Adipose tissue (tissue), 3 donors: Measurements from ENCODE around the gene MTHFD1L. TPM values are rescaled to one million over a fixed set of nuclear protein-coding genes. Genes with fewer than 3 reads are reported as not detected.
"Not testable (repeated sequence)": the region's sequence is repeated elsewhere in the genome, so short reads cannot be mapped to it uniquely, and the experiment has no call there.

ENCODE experiments used
- H3K27ac ChIP-seq: one replicate; pipeline ENCODE4 v1.5.1; 2013; ENCODE audit warnings: low read depth, low read length
- WGBS, 3 donors: extraction: QIAGEN DNeasy Blood & Tissue Kit; methylation state at CpG; one replicate each; pipeline ENCODE4 v1.1.7; 2013; 5-methylcytosine and 5-hydroxymethylcytosine counted together
- polyA plus RNA-seq, 3 donors: library from polyadenylated mRNA; stranded (reverse); fragments of 200-250 nt; gene quantifications; one replicate each; pipeline ENCODE4 v1.2.3, GENCODE V29; 2013
- donor health status: healthy with polysubstance abuse.
- donor health status: Bipolar disorder and iron deficiency.
- donor health status: healthy.

MTHFD1L gene
- polyA plus RNA-seq, 3 donors: 3.9 to 11.3 (median 4.4) TPM

DNA sequence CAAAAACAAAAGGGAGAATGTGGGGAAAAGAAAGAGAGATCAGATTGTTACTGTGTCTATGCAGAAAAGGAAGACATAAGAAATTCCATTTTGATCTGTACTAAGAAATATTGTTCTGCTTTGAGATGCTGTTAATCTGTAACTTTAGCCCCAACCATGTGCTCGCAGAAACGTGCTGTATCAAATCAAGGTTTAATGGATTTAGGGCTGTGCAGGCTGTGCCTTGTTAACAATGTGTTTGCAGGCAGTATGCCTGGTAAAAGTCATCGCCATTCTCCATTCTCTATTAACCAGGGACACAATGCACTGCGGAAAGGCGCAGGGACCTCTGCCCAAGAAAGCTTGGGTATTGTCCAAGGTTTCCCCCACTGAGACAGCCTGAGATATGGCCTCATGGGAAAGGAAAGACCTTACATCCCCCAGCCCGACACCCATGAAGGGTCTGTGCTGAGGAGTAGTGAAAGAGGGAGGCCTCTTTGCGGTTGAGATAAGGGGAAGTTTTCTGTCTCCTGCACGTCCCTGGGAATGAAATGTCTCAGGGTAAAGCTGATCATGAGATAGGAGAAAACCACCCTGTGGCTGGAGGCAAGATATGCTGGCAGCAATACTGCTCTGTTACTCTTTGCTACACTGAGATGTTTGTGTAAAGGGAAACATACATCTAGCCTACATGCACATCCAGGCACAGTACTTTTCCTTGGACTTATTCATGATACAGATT lies 3.9 kb upstream of the MTHFD1L start:
- not testable (repeated sequence) for H3K27ac ChIP-seq
- WGBS, 3 donors: 45 to 64% (median 57%) methylated on average over 8 of the region's 8 CpGs

DNA sequence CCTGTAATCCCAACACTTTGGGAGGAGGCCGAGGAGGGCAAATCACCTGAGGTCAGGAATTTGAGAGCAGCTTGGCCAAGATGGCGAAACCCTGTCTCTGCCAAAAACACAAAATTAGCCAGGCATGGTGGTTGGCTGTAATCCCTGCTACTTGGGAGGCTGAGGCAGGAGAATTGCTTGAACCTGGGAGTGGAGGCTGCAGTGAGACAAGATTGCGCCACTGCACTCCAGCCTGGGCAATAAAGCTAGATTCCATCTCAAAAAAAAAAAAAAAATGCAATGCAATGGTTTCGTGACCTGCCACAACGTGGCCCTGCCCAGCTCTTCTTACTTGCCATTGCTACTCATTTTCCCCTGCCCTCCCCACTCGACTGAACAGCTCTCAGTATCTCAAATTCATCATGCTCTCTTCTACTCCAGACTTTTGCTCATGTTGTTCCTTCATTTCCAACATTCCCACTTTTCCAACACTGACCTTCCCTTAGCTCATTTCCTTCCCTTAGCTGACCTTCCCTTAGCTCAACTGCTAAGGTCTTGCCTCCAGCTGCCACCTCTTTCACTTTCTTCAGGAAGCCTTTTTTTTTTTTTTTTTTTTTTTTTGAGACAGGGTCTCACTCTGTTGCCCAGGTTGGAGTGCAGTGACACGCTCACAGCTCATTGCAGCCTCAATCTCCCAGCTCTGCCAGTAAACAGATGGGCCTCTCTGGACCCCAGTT lies 2.1 kb upstream of the MTHFD1L start:
- H3K27ac ChIP-seq: no peak overlapping the region
- WGBS, 3 donors: 88 to 91% (median 89%) methylated on average over 7 of the region's 7 CpGs

DNA sequence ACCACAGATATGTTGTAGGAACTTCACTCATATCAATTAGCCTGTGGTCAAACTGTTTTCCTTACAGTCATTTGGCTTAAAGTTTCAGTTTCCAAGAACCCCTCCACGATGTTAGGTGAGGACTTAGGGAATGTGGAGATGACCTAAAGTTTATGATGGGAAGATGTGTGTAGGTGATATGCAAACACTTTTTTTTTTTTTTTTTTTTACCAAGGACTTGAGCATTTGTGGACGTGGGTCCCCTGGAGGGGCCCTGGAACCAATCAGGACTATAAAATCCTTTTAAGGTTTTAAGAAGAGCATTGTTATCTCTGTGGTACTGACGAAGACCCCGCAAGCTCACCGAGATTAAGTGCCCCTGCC lies 478 bp upstream of the MTHFD1L start:
- 13 to 26% (median 20%) methylated on average over 5 of the region's 5 CpGs for WGBS, 3 donors
- H3K27ac ChIP-seq: no peak overlapping the region

DNA sequence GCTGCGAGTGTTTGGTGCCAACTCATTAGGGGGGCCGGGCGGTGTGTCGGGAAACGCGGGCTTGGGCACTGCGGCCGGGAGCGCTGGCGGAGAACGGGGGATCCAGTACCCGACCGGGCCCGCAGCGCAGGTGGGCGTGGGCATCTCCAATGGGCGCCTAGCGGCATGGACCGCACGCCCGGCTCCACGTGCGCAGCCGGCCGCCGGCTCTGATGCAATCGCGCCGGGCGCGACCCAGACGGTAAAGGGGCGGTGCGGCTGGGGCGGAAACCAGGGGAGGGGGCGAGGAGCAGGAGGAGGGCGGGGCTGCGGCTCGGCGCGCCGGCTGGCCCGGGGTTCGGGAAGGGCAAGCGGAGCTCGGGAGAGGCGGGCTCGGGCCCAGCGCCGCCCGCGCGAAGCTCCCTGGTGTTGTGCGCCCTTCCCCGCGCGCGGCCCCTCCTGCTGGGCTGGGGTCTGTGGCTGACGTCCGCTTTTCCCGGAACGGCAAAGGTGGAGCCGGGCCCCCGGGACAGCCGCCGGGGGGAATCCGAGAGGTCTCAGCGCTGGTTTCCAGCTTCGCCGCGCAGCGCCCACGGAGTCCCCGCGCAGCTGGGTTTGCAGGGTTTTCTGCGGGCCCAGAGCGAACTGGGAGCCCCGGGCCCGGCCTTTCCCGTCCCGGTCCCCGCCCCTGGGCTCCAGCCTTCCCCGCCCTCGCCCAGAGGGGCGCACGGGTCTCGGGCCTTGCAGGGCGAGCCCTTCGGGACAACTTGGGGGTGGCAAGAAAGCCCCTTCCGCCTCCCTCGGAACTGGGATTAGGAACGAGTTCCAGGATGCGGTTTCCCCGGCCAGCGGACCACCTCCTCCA lies 867 bp downstream of the MTHFD1L start:
- peak overlapping the region; percentile 7 for H3K27ac ChIP-seq
- WGBS, 3 donors: 1 to 2% (median 1%) methylated on average over 71 to 95 of the region's 95 CpGs

DNA sequence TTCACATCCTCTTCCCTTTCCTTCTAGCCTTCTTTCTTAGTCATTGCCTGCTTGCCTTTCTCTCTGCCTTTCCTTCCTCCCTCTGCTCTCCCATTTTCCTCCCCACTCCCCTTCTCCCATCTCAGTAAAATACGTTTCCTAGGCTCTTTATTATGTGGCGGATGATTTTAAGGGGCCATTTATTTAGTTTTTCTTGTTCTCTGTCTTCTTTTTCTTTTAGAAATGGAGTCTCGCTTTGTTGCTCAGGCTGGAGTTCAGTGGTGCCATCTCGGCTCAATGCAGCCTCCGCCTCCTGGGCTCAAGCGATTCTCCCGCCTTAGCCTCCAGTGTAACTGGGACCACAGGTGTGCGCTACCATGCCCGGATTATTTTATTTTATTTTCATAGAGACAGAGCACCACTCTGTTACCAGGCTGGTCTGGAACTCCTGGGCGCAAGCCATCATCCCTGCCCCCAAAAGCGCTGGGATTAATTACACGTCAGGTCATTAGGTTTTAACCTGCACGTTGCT lies 1.5 kb downstream of the MTHFD1L start:
- WGBS, 3 donors: 62 to 80% (median 62%) methylated on average over 13 of the region's 13 CpGs
- H3K27ac ChIP-seq: peak overlapping the region; percentile 7

DNA sequence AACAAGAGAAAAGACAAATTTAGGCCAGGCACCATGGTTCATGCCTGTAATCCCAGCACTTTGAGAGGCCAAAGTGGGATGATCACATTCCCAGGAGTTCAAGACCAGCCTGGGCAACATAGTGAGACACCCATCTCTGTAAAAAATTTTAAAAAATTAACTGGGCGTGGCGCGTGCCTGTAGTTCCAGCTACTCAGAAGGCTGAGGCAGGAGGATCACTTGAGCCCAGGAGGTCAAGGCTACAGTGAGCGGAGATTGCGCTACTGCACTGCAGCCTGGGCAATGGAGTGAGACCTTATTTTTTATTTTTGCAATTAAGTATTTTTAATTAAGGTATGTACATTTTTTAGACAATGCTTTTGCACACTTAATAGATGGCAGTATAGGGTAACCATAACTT lies 3.3 kb downstream of the MTHFD1L start:
- no peak overlapping the region for H3K27ac ChIP-seq
- 88 to 97% (median 97%) methylated on average over 5 of the region's 5 CpGs for WGBS, 3 donors

DNA sequence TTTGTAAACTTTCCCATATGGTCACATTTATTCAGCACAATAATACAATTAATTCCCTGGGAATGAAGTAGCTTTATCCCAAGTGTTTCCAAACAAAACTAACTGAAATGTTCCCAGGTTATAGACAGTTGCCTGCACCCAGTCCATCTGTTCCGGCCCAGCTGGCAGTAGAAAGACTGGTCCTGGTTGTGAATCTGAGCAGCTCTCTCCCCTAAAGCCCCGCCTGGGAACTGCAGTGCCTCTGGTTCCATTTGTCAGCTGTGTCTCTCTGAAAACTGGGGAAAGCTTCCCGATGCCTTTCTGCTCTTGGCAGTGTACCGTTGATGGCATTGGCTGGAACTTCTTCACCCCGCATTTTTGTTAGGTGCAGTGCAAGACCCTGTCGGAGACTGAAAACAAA lies 8.7 kb downstream of the MTHFD1L start:
- H3K27ac ChIP-seq: no peak overlapping the region
- WGBS, 3 donors: 93 to 95% (median 93%) methylated on average over 6 of the region's 6 CpGs

DNA sequence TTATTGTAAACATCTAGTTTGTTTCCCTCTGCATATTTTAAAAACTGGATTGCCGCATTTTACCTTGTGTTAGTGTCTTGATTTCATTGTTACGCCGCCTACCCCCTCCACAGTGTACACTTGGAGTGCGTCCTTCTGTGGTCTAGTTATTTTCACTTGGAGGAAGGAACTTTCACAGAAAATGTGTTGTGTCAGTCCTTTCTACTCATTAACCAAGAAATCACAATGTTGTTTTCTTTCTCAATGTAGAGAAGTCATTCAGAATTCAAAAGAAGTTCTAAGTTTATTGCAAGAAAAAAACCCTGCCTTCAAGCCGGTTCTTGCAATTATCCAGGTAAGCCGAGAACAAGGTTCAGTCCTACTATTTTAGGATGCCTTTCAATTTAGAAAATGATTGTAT lies 10.3 kb downstream of the MTHFD1L start:
- no peak overlapping the region for H3K27ac ChIP-seq
- 75 to 91% (median 77%) methylated on average over 6 of the region's 6 CpGs for WGBS, 3 donors

DNA sequence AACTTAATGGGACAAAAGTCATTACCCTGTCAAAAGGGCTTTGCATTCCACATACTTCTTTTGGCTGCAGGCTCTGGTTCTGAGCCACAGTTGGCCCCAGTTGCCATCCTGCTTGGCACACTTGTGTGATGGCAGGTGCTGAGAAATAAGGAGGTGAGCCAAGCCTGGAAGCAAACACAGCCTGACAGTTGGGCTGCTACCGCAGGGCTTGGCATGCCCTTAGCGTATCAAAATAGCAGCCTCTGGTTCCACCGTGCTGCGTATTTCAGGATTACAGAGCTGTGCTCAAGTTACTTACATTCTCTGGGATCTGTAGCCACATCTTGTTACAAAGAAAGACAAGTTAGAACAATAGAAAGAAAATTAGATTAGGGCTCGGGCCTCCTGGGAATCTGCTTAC lies 11.1 kb downstream of the MTHFD1L start:
- no peak overlapping the region for H3K27ac ChIP-seq

DNA sequence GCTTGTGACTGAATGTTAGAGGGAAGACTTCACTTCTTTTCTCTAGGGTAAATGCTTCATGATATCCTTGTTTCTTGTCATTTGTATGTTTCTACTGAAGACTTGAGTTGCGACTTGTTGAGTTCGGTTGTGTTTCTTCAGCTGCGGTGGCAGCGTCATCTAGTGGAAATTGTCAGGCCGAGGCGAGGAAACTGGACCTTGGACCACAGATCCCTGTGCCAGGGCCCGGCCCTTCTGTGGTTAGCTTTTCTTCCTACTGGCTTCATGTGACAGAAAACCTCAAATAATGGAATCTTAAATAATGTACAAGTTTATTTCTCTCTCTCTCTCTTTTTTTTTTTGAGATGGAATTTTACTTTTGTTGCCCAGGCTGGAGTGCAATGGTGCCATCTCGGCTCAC lies 12.4 kb downstream of the MTHFD1L start:
- no peak overlapping the region for H3K27ac ChIP-seq
- WGBS, 3 donors: 51 to 97% (median 90%) methylated on average over 8 of the region's 8 CpGs

More for the DNA sequence above, 11.1 kb downstream of the MTHFD1L start:
- WGBS, 3 donors: 17 to 70% (median 68%) methylated on average over 5 of the region's 5 CpGs

DNA sequence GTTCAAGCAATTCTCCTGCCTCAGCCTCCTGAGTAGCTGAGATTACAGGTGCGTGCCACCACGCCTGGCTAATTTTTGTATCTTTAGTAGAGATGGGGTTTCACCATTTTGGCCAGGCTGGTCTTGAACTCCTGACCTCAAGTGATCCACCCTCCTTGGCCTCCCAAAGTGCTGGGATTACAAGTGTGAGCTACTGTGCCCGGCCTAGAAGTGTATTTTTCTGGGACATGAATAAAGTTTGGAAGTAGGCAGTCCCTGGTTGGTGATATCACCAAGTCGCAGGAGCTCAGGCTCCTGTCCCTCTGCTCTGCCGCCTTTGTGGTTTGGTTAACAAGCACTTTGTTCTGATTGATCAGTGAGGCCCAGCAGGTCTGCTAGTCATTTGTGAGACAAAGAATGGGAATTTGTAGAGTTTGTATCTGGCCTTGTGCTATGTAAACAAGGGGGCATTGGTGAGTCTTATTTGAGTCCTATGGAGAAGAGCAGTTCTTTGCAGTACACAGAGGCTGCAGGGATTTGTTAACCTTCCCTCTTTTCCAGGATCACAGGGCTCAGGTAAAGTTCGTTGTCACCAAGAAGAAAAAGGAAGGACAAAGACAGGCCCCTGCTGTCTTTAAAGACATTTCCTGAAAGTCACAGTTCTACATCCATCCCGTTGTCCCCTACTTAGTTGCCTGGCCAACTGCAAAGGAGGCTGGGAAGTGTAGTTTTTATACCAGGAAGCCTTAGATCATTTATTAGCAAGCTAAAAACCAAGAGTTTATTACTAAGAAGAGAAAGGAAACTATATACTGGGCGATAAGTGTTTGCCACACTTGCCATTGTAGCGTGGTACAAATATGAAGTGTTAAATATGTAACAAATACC lies 13.1 kb downstream of the MTHFD1L start:
- 76 to 84% (median 81%) methylated on average over 9 of the region's 9 CpGs for WGBS, 3 donors
- H3K27ac ChIP-seq: no peak overlapping the region

DNA sequence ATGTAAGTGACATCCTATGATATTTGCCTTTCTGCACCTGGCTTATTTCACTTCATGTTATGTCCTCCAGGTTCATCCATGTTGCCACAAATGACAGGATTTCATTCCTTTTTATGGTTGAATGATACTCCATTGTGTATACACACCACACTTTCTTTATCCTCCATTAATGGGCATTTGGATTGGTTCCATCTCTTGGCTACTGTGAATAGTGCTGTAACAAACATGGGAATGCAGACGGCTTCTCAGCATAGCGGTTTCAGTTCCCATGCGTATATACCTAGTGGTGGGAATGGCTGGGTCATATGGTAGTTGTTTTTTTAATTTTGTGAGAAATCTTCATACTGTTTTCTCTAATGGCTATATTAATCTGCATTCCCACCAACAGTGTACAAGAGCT lies 14.8 kb downstream of the MTHFD1L start:
- WGBS, 3 donors: 95 to 96% (median 96%) methylated on average over 3 of the region's 3 CpGs
- H3K27ac ChIP-seq: no peak overlapping the region

DNA sequence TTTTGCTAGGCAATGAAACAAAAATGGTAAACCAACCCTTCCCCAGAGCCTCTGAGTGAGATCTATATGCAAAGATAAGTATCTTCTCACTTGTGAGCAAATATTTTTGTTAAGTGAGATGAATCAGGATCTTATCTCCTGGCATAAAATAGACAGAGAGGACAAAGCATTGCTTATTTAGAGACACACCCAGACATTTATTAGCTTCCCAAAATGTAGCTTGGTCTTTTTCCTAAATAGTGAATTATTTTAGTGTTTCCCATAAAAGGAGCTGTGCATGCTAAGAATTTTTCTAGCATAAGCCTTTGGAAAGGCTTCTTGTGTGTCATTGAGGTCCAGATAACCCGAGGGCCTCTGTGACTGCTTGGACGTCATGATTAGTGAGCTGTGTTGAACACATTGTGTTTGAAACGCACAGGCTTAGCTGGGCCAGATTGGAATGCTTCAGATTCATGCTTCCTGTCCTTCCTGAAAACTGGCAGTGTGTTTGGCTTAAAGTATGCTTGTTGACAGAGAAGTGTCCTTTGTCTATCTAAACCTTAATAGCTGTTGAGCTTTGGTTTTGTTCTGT lies 16.5 kb downstream of the MTHFD1L start:
- WGBS, 3 donors: 34 to 44% (median 36%) methylated on average over 3 of the region's 3 CpGs
- no peak overlapping the region for H3K27ac ChIP-seq

DNA sequence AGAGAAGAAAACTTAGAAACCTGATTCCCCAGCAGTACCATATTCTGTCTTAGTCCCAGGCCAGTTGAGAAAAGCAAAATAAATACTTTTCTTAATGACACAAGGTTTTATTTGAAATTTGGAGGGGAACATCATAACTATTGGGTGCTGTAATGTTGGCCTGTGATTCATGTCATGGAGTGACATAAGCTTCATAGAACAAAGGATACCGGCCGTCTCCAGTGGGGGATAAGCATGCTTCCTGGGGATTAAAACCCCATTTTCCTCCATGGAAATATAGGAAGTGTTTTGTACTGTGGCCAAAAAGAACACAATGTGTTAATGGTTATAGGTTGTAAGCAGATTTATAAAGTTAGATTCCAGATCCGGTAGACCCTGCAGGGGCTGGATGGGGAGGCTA lies 18.0 kb downstream of the MTHFD1L start:
- H3K27ac ChIP-seq: no peak overlapping the region
- WGBS, 3 donors: 82 to 94% (median 84%) methylated on average over 3 of the region's 3 CpGs

DNA sequence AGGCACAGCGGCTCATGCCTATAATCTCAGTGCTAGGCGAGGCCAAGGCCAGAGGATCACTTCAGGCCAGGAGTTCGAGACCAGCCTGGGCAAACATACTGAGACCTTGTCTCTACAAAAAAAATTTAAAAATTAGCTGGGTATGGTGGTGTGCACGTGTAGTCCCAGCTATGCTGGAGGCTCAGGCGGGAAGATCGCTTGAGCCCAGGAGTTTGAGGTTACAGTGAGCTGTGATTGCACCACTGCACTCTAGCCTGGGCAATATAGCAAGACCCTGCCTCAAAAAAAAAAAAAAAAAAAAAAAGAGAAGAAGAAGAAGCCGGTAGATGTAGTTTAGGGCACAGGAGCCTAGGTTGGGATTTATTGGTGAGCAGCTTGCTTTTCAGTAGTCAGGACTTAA lies 20.7 kb downstream of the MTHFD1L start:
- 77 to 96% (median 94%) methylated on average over 7 of the region's 7 CpGs for WGBS, 3 donors
- H3K27ac ChIP-seq: no peak overlapping the region

DNA sequence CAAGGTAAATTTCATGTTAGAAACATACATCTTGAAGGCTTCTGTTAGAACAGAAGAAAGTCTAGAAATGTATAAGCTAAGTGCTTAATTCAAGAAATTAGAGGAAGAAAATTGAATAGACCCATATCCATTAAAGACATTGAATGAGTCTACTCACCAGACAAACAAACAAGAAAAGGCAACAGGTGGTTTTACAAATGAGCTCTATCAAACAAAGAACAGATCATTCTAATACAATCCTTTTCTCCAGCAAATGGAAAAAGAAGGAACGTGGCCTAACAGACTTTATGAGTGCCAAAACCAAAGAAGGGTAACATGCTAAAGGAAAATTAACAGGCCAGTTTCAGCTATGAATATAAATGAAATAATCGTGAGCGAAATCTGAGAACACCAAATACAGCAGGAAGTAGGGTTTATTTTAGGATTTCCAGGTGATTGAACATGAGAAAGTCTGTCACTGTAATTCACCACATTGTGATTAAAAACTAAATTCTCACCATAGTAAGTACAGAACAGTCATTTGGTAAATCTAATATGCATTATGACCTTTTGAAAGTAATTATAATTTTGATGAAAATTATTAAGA lies 22.6 kb downstream of the MTHFD1L start:
- 67 to 92% (median 83%) methylated on average over 3 of the region's 3 CpGs for WGBS, 3 donors
- no peak overlapping the region for H3K27ac ChIP-seq

DNA sequence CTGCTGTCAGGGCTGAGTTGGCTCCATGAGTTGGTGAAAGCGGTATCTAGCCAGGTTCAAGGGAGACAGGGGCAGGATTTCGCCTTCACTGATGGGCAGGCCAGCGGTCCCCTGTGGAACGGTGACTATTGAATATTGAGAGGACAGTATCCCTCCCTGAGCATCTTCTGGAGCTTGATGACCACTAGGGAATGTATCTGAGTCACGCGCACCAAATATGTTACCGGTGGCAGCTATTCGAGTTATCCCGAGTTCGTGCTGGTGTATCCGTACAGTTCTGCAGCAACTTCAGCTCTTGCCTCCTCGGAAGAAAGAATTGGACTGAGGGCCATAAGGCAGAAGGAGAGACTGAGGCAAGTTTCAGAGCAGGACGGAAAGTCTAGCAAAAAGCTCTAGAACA lies 24.8 kb downstream of the MTHFD1L start:
- 92 to 95% (median 94%) methylated on average over 13 of the region's 13 CpGs for WGBS, 3 donors
- H3K27ac ChIP-seq: no peak overlapping the region
